HG03095 (cell line): Measurements from ENCODE around the gene GDF2.

Source experiments
- ATAC-seq: cut with Tn5 transposase; IDR thresholded peaks from one replicate; pipeline ENCODE4 v1.9.1; 2021; ENCODE audit warnings: moderate library complexity; ENCODE audit not compliant: unreplicated experiment

GDF2 gene

DNA sequence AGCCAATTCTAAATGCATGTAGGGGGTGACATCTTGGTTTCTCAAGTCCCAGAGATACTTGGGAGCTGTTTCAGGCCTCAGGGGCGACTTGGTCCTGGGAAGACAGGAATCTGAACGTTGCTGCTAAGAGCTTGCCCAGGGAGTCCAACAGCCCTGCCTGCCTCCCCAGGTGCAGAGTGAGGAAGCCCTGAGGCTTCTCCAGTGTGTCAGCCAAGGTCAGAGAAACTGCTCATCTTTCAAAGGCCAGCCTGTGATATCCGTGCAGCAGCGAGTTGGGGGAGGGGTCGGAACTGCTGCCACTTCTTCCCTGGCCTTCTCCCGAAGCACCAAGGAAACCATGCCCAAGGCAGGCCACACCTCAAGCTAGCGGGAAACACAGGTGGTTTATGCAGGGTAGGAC, 9.7 kb downstream of the GDF2 start:
- ATAC-seq = no peak

DNA sequence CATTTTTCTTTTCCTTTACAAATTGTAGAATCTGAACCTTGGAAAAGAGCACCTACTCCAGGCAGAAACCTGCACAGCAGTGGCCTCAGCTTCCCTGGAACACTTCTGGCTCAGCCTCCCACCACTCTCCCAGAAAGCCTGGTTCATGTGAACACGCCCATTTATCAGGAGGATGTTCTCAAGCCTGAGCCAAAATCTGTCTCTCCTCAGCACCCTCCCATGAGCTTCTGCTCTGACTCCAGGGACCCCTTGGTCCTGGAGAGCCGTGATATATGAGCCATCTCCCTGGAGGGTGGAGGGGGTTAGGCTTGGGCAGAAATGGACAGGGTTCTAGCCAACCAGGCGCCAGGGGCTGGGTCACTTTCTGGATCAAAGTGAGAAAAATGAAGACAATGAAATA, 10.1 kb downstream of the GDF2 start:
- ATAC-seq = no peak

GRCh38 chr10:47332946-47333345, 10.7 kb downstream of the GDF2 start:
- no peak for ATAC-seq

DNA sequence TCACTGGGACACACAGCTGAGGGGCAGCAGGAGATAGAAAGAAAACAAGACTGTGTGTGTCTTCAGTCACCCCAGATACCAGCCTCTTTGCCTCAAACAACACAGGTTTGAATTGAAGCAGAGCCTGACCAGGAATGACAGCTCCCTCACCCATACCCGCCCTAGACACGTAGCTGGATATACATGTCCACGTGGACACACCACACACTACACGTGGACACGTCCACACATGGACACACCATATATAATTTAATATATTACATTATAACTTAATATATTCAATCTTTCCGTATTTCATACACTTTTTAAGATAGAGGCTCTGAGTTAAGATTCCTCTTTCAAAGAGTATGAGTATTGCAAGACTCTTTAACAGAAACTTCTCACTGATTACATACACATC, 11.3 kb downstream of the GDF2 start:
- no peak for ATAC-seq

GRCh38 chr10:47334466-47335295, 12.4 kb downstream of the GDF2 start:
- ATAC-seq = no peak

- ATAC-seq = no peak
These were observed 13.7 kb downstream of the GDF2 start for GRCh38 chr10:47335906-47336305.

- no peak for ATAC-seq
These were observed 14.3 kb downstream of the GDF2 start for GRCh38 chr10:47336387-47337134.

DNA sequence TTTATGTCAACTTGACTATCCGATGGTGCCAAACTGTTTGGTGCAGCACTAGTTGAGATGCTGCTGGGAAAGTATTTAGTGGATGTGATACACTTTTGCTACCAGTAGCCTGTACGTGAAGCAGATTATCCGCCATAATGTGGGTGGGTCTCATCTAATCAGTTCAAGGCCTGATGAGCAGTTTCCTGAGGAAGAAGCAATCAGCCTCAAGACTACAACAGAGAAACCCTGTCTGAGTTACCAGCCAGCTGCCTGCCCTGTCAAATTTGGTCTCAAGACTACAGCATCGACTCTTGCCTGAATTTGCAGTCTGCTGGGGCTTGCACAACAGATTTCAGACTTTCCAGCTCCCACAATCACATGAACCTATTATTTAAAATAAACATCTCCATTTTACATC, 15.1 kb downstream of the GDF2 start:
- no peak for ATAC-seq

GRCh38 chr10:47339186-47339735, 17.0 kb downstream of the GDF2 start:
- ATAC-seq = no peak

DNA sequence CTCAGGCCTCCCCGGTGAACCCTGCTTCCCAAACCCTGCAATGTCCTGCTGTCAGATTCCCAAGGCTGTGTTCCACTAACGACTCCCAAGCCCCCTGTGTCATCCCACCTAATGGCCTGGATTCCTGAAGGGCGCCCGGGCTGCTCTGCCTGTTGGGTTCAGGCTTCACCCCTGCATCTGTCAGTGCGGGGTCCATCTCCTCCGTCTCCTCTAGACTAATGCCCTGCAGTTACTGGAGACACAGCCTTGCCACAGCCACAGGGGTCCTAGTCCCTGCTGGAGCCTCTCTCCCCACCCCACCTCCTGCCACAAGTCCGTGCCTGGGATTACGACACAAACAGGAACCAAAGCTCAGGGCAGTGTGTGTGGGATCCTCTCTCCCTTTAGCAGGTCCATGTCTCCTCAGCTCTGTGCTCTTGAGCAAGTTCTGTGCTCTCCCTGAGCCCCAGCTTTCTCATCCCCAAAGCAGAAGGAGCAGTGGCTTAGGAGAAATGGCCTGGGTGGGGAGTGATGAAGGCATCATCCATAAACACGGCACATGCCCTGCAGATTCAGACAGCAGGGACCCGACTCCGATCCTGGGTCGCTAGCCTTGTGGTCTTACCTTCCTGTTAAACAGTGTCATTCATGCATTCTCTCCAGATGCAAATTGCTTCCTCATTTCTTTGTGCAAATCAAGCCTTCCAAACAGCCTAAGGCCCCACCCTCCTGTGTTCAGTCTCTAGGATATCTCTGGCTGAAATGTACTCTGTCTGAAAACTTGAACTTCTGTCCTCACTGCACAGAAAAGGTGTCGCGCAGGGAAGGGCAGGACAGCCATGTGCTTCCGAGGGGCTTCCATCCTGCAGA, 17.7 kb downstream of the GDF2 start:
- no peak for ATAC-seq

DNA sequence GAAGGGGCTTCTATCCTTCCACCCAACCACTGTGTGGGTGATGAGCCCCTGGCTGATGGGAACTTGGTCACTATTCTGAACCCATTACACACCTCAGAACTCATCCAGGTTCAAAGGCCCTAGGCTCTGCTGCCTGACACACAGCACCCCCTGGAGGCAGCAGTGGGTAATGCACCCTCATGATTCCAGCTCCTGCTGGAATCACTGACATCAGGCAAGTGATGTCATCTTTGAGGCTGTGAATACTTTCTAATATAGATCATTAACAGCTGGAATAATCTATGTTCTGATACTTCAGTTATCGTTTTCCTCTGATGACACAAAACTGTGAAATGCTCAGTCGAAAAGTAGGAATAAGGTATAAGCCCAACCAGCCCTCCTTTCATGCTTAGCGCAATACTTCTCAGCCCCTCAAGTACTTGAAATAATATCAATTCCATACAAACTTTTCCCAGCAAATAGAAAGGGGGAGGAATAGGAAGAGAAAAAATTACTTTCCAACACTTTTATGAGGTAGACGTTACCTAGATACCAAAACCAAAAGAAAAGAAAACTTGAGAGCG, 18.4 kb downstream of the GDF2 start:
- ATAC-seq = no peak

DNA sequence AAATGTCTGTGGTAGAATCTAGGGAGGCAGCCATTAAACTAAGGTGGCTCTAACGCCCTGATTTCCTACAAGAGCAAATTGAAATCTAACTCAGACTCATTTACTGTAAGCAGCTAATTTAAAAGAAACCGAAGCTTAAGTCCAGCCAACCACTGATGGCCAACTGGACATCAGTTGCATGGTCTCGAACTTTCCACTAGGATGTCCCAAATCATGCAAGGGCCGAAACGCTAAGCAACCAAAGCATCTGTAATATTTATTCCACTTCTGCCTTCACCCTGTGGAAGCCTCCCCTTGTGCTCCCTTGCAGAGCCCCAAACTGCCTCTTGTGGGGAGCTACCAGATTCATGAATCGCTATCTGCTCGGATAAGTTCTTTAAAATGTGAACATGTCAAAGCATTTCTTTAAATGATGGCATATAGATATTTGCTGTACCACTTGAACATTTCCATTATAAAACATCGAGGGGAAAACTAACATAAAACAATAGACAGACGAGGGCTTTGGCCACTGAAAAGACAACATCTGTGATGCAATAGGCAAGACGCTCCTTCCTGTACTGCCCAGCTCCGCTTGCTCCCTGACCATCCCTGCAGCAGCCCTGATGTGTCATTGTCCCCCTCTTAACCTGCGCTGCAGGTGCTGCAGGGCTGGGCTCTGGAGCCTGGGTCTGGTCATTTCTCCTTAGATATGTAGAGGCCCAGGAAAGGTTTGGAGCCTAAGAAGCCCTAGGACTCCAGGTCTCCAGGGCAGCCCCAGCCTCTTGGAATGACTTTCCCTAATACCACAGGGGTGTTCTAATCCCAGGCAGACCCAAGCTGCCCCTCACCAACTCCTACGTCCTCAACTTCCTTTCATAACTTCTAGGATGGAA, 23.0 kb downstream of the GDF2 start:
- no peak for ATAC-seq

GRCh38 chr10:47346581-47347302, 24.5 kb downstream of the GDF2 start:
- no peak for ATAC-seq

DNA sequence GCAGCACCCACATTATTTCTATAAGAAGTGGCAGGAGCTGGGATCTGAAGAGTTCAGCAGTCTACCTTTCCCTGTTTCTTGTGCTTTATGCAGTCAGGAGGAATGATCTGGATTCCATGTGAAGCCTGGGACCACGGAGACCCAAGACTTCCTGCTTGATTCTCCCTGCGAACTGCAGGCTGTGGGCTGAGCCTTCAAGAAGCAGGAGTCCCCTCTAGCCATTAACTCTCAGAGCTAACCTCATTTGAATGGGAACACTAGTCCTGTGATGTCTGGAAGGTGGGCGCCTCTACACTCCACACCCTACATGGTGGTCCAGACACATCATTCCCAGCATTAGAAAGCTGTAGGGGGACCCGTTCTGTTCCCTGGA, 25.0 kb downstream of the GDF2 start:
- no peak for ATAC-seq

GRCh38 chr10:47348138-47348651, 25.9 kb downstream of the GDF2 start, which contains the start of gene RBP3:
RBP3 (plus strand) TSS chr10:47348363; CDS start chr10:47348485, 122 bp downstream.
- ATAC-seq = no peak

DNA sequence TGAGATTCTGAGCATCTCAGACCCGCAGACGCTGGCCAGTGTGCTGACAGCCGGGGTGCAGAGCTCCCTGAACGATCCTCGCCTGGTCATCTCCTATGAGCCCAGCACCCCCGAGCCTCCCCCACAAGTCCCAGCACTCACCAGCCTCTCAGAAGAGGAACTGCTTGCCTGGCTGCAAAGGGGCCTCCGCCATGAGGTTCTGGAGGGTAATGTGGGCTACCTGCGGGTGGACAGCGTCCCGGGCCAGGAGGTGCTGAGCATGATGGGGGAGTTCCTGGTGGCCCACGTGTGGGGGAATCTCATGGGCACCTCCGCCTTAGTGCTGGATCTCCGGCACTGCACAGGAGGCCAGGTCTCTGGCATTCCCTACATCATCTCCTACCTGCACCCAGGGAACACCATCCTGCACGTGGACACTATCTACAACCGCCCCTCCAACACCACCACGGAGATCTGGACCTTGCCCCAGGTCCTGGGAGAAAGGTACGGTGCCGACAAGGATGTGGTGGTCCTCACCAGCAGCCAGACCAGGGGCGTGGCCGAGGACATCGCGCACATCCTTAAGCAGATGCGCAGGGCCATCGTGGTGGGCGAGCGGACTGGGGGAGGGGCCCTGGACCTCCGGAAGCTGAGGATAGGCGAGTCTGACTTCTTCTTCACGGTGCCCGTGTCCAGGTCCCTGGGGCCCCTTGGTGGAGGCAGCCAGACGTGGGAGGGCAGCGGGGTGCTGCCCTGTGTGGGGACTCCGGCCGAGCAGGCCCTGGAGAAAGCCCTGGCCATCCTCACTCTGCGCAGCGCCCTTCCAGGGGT, 26.6 kb downstream of the GDF2 start:
- no peak for ATAC-seq

DNA sequence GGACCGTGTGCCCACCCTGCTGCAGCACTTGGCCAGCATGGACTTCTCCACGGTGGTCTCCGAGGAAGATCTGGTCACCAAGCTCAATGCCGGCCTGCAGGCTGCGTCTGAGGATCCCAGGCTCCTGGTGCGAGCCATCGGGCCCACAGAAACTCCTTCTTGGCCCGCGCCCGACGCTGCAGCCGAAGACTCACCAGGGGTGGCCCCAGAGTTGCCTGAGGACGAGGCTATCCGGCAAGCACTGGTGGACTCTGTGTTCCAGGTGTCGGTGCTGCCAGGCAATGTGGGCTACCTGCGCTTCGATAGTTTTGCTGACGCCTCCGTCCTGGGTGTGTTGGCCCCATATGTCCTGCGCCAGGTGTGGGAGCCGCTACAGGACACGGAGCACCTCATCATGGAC, 27.3 kb downstream of the GDF2 start:
- ATAC-seq = no peak

- no peak for ATAC-seq
These were observed 27.7 kb downstream of the GDF2 start for GRCh38 chr10:47349941-47350371.
